AG04450 (cell line): ENCODE data around the gene CTR9. TPM values are rescaled to one million over a fixed set of nuclear protein-coding genes. Genes with fewer than 3 reads are reported as not detected.

Source experiments
- CTCF ChIA-PET: fragments of 300-600, 350-600 bp; formaldehyde crosslinking; extraction: SDS; loops from one replicate; lab custom pipeline; 2022; ENCODE audit warnings: antibody characterized with exemption, inconsistent platforms; lab: Charles Lee
- POLR2A ChIA-PET: fragments of 350-600 bp; formaldehyde crosslinking; extraction: SDS; loops from one replicate; lab custom pipeline; 2021; ENCODE audit warnings: antibody characterized with exemption, inconsistent platforms; lab: Yijun Ruan, JAX
- DNase-seq: peaks from one replicate; pipeline ENCODE4 v3.0.0-alpha.2; 2011; ENCODE audit warnings: low read depth, low spot score
- H3K27ac ChIP-seq: one replicate; pipeline ENCODE4 v1.5.1; 2012; ENCODE audit warnings: low read depth, low read length, control low read depth
- H3K27me3 ChIP-seq: one replicate; pipeline ENCODE4 v1.6.0; 2012; ENCODE audit warnings: low read length; ENCODE audit not compliant: control insufficient read depth, insufficient read depth
- H3K4me3 ChIP-seq: 2 replicates; pipeline ENCODE4 v1.5.1; 2011; ENCODE audit warnings: mild to moderate bottlenecking, low read depth, low read length, control low read depth
- H3K9me3 ChIP-seq: 2 replicates; pipeline ENCODE4 v1.5.1; 2012; ENCODE audit warnings: low read length; ENCODE audit not compliant: control insufficient read depth, insufficient read depth
- polyA plus RNA-seq: library from polyadenylated mRNA; depleted of rRNA; stranded (reverse); fragments of >200 nt; gene quantifications from 2 replicates; pipeline ENCODE4 v1.2.3, GENCODE V29; 2011
- TF ChIP-seq, protein P1 (sequence below): IDR thresholded peaks from 2 replicates; pipeline ENCODE4 v1.5.1; 2011; ENCODE audit warnings: low read depth, low read length, control low read depth, inconsistent platforms

The CTR9 gene
- polyA plus RNA-seq, 1 experiment = 22.6 TPM

DNA sequence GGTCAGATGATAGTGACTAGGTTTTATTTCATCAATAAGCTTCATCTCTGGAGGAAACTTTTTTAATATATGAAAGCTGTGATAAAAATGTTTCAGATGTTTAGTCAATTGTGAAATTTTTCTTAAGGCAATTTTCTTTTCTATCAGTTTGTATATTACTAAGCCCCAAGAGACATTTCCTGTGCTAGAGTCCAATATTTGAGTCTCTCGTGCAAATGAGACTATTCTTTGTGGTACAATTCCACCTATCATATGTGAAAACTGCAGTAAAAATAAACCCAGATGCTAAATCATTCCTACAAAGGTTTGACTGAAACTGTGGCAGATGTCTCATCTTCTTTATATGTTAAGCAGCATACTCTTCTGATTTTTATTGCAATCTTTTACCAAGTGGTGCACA, 28.0 kb downstream of the CTR9 start:
- DNase-seq = no peak
- TF ChIP-seq, protein P1, sequence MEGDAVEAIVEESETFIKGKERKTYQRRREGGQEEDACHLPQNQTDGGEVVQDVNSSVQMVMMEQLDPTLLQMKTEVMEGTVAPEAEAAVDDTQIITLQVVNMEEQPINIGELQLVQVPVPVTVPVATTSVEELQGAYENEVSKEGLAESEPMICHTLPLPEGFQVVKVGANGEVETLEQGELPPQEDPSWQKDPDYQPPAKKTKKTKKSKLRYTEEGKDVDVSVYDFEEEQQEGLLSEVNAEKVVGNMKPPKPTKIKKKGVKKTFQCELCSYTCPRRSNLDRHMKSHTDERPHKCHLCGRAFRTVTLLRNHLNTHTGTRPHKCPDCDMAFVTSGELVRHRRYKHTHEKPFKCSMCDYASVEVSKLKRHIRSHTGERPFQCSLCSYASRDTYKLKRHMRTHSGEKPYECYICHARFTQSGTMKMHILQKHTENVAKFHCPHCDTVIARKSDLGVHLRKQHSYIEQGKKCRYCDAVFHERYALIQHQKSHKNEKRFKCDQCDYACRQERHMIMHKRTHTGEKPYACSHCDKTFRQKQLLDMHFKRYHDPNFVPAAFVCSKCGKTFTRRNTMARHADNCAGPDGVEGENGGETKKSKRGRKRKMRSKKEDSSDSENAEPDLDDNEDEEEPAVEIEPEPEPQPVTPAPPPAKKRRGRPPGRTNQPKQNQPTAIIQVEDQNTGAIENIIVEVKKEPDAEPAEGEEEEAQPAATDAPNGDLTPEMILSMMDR = no peak
- no peaks in the 10 kb centered on the region for H3K27me3 ChIP-seq
- POLR2A ChIA-PET = interaction anchor here (1.0 kb wide), 1 partner anchor 30 kb away, joined by 7 read pairs; the partner anchor contains the start of gene EIF4G2
- H3K4me3 ChIP-seq = no peak overlapping the region
- no peaks in the 10 kb centered on the region for H3K9me3 ChIP-seq
- H3K27ac ChIP-seq = peak overlapping the region; percentile 88
- CTCF ChIA-PET = interaction anchor here (0.6 to 3.9 kb wide), 4 partner anchors 9 to 242 kb away, joined by 3 to 20 read pairs (median 9); no protein-coding TSS in a partner anchor

DNA sequence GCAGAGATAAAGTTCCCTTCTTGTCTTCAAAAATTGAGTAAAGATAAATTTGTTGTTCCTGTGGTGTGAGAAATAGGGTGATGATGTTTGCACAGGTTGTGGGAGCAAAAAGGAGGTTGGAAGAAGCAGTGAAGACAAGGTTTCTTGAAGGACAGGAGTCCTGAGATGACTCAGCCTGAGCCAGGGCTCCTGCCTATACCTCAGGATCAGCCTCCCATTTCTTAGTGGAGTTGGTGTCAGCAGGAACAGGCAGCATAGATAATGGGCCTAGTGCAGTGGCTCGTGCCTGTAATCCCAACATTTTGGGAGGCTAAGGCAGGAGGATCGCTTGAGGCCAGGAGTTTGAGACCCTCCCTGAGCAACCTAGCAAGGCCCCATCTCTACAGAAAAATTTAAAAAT, 29.0 kb downstream of the CTR9 start:
- DNase-seq = no peak
- Histone ChIP-seq H3K4me3 (no peak overlapping the region), H3K27me3 (no peaks in the 10 kb centered on the region), H3K9me3 (no peaks in the 10 kb centered on the region), H3K27ac (no peak overlapping the region)
- ChIA-PET POLR2A (no interaction called here), CTCF (interaction anchor here (1.6 to 3.9 kb wide), 3 partner anchors 9 to 12 kb away, joined by 5 to 20 read pairs (median 15); no protein-coding TSS in a partner anchor)
- TF ChIP-seq, protein P1 = no peak

DNA sequence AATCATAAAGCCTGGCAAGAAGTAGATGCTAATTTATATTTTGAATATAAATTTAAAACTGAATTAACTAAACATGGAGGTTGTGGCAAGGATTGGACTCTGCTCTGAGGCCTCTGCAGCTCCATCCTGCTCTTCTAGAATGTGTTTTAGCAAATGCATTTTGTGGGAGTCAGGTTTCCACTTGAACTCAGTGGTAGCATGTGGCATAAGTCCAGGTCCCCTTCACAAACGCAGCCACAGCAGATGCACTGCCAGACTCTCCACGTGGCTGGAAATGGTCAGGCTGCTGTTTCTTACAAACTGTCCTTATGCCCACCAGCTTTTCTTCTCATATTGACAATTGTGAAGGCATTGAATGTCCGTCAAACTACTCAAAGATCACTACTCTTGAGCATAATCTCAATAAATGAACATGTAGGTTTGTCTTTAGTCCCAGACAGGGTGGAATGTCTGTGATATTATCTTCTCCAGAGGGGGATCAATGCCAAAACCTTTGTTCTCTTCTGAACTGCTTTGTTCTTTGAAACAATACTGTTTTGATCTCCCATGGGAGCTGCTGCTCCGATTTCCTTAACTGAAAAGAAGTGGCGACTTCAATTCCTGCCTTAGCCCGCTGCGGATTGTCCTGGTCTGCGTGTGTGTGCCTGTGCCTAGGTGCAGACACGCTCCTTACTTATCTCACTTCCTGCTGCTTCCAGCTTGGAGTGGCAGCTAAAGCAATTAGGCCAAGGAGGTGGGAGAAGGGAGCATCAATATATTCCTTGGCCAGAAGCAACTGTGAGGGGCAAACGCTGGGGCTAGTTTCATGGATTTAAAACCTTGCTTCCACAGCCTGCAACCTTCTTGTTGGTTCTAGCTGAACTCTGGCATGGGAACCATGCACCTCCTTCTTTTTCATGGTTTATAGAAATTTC, 33.4 kb downstream of the CTR9 start:
- Histone ChIP-seq H3K9me3 (no peaks in the 10 kb centered on the region), H3K4me3 (no peak overlapping the region), H3K27me3 (no peaks in the 10 kb centered on the region), H3K27ac (no peak overlapping the region)
- no peak for DNase-seq
- TF ChIP-seq, protein P1 = no peak
- CTCF ChIA-PET = interaction anchor here (0.9 to 1.9 kb wide), 4 partner anchors 8 to 243 kb away, joined by 3 to 9 read pairs (median 4); no protein-coding TSS in a partner anchor
- POLR2A ChIA-PET = interaction anchor here (2.8 kb wide), 1 partner anchor 24 kb away, joined by 12 read pairs; the partner anchor contains the start of gene EIF4G2

DNA sequence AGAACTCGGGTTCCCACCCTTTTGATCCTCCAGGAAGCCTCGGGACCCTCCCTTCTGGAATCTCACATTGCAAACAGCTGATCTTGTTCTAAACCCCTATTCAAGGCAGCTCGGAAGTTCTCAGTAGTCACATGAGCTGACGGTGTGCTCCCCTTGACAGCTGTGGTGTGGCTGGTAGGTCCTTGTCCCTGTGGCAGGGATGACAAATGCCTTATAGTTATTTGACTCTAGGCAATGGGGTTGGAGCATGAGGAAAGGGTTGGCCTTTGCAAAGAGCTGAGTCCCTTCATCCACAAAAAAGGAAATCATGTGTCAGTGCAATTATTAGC, 34.1 kb downstream of the CTR9 start:
- CTCF ChIA-PET = interaction anchor here (0.9 to 1.9 kb wide), 3 partner anchors 8 to 243 kb away, joined by 3 to 9 read pairs (median 4); no protein-coding TSS in a partner anchor
- no peak overlapping the region for H3K27ac ChIP-seq
- TF ChIP-seq, protein P1 = no peak
- no peaks in the 10 kb centered on the region for H3K9me3 ChIP-seq
- H3K4me3 ChIP-seq = no peak overlapping the region
- POLR2A ChIA-PET = interaction anchor here (2.8 kb wide), 1 partner anchor 24 kb away, joined by 12 read pairs; the partner anchor contains the start of gene EIF4G2
- no peaks in the 10 kb centered on the region for H3K27me3 ChIP-seq
- no peak for DNase-seq

DNA sequence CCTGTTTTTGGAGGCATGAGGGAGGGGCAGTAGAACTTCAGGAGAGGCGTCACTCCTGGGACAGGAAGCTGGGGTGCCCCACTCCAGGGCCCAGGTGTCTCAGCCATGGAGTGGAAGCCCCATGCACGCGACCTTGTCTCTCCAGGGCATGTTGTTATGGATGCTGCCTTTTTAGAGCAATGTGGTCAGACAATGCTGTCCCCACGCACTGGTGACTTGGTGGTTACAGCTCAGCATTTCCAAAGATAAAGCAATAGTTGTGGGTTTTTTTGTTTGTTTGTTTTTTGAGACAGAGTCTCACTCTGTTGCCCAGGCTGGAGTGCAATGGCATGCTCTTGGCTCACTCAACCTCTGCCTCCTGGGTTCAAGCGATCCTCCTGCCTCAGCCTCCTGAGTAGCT, 35.4 kb downstream of the CTR9 start:
- DNase-seq = no peak
- ChIA-PET POLR2A (no interaction called here), CTCF (no interaction called here)
- TF ChIP-seq, protein P1 = no peak
- H3K27me3 ChIP-seq = no peaks in the 10 kb centered on the region
- no peak overlapping the region for H3K27ac ChIP-seq
- no peak overlapping the region for H3K4me3 ChIP-seq
- no peaks in the 10 kb centered on the region for H3K9me3 ChIP-seq
